H9 (cell line): Measurements from ENCODE around the gene PKNOX2. TPM values are rescaled to one million over a fixed set of nuclear protein-coding genes. Genes with fewer than 3 reads are reported as not detected.

Experiments
- DNase-seq: peaks from one replicate; pipeline ENCODE4 v3.0.0-alpha.2; 2017
- H2AFZ ChIP-seq: one replicate; pipeline ENCODE4 v1.6.1; 2013; ENCODE audit warnings: mild to moderate bottlenecking, low read length, control low read depth, moderate library complexity
- H2AK5ac ChIP-seq: 2 replicates; pipeline ENCODE4 v1.6.1; 2013; ENCODE audit warnings: low read length, control low read depth, mixed read lengths; ENCODE audit not compliant: insufficient read length
- H2BK120ac ChIP-seq: one replicate; pipeline ENCODE4 v1.6.1; 2013; ENCODE audit warnings: low read depth, mild to moderate bottlenecking, low read length, control low read depth, inconsistent platforms; ENCODE audit not compliant: poor library complexity, severe bottlenecking
- H2BK12ac ChIP-seq: 2 replicates; pipeline ENCODE4 v1.6.1; 2013; ENCODE audit warnings: low read length, control low read depth, mixed read lengths, low read depth; ENCODE audit not compliant: insufficient read length
- H2BK15ac ChIP-seq: 2 replicates; pipeline ENCODE4 v1.6.1; 2013; ENCODE audit warnings: low read depth, low read length, control low read depth
- H2BK20ac ChIP-seq: one replicate; pipeline ENCODE4 v1.6.1; 2013; ENCODE audit warnings: low read depth, mild to moderate bottlenecking, low read length, control low read depth, inconsistent platforms; ENCODE audit not compliant: poor library complexity, severe bottlenecking
- H2BK5ac ChIP-seq: 2 replicates; pipeline ENCODE4 v1.6.1; 2013; ENCODE audit warnings: low read length, control low read depth, mixed read lengths; ENCODE audit not compliant: insufficient read length
- H3K14ac ChIP-seq: 2 replicates; pipeline ENCODE4 v1.6.1; 2013; ENCODE audit warnings: low read length, control low read depth; ENCODE audit not compliant: insufficient read depth
- H3K18ac ChIP-seq: 2 replicates; pipeline ENCODE4 v1.6.1; 2013; ENCODE audit warnings: low read depth, mild to moderate bottlenecking, mixed read lengths, low read length, control low read depth; ENCODE audit not compliant: insufficient read length
- H3K23ac ChIP-seq: 2 replicates; pipeline ENCODE4 v1.6.1; 2013; ENCODE audit warnings: low read length, control low read depth, mixed read lengths, low read depth; ENCODE audit not compliant: insufficient read length
- H3K23me2 ChIP-seq: 2 replicates; pipeline ENCODE4 v1.6.1; 2013; ENCODE audit warnings: low read depth, mild to moderate bottlenecking, mixed read lengths, low read length, control low read depth; ENCODE audit not compliant: insufficient read length, poor library complexity, severe bottlenecking
- H3K27ac ChIP-seq: 2 replicates; pipeline ENCODE4 v1.5.1; 2013; ENCODE audit warnings: low read length, control low read depth, mixed read lengths, low read depth; ENCODE audit not compliant: insufficient read length
- H3K27me3 ChIP-seq: 2 replicates; pipeline ENCODE4 v1.6.1; 2013; ENCODE audit warnings: low read length, control low read depth, inconsistent platforms; ENCODE audit not compliant: insufficient read depth
- H3K4ac ChIP-seq: 2 replicates; pipeline ENCODE4 v1.6.1; 2013; ENCODE audit warnings: low read depth, mild to moderate bottlenecking, control low read depth, inconsistent platforms, low read length, moderate library complexity
- H3K4me1 ChIP-seq: 2 replicates; pipeline ENCODE4 v1.6.1; 2013; ENCODE audit warnings: low read length, control low read depth, inconsistent platforms; ENCODE audit not compliant: insufficient read depth
- H3K4me2 ChIP-seq: 2 replicates; pipeline ENCODE4 v1.6.1; 2013; ENCODE audit warnings: low read length, control low read depth, mixed read lengths; ENCODE audit not compliant: insufficient read length, insufficient read depth
- H3K56ac ChIP-seq: 2 replicates; pipeline ENCODE4 v1.6.1; 2013; ENCODE audit warnings: low read depth, mild to moderate bottlenecking, mixed read lengths, low read length, control low read depth; ENCODE audit not compliant: insufficient read length
- H3K79me1 ChIP-seq: 2 replicates; pipeline ENCODE4 v1.6.1; 2013; ENCODE audit warnings: low read depth, mild to moderate bottlenecking, moderate library complexity, low read length, control low read depth, inconsistent platforms; ENCODE audit not compliant: insufficient read depth, poor library complexity, severe bottlenecking
- H3K79me2 ChIP-seq: 2 replicates; pipeline ENCODE4 v1.6.1; 2013; ENCODE audit warnings: low read length, control low read depth, inconsistent platforms; ENCODE audit not compliant: insufficient read depth
- H3K9ac ChIP-seq: 2 replicates; pipeline ENCODE4 v1.6.1; 2013; ENCODE audit warnings: low read length, control low read depth, mixed read lengths; ENCODE audit not compliant: insufficient read length; ENCODE audit errors: extremely low read depth
- H3K9me3 ChIP-seq: one replicate; pipeline ENCODE4 v1.6.1; 2013; ENCODE audit warnings: low read depth, low read length, inconsistent platforms; ENCODE audit not compliant: control insufficient read depth
- H3T11ph ChIP-seq: one replicate; pipeline ENCODE4 v1.6.1; 2013; ENCODE audit warnings: mild to moderate bottlenecking, low read length, control low read depth, inconsistent platforms
- H4K20me1 ChIP-seq: one replicate; pipeline ENCODE4 v1.6.1; 2013; ENCODE audit not compliant: control insufficient read depth, insufficient read length, insufficient read depth
- H4K5ac ChIP-seq: 2 replicates; pipeline ENCODE4 v1.6.1; 2013; ENCODE audit warnings: low read depth, mild to moderate bottlenecking, mixed read lengths, low read length, control low read depth; ENCODE audit not compliant: insufficient read length
- H4K8ac ChIP-seq: replicated peaks from 2 replicates; pipeline ENCODE4 v1.6.1; 2013; ENCODE audit warnings: low read length, control low read depth, mixed read lengths, low read depth; ENCODE audit not compliant: insufficient read length
- H4K91ac ChIP-seq: 2 replicates; pipeline ENCODE4 v1.6.1; 2013; ENCODE audit warnings: low read depth, mild to moderate bottlenecking, moderate library complexity, mixed read lengths, low read length, control low read depth; ENCODE audit not compliant: insufficient read length
- H3K27ac Mint-ChIP-seq, 3 experiments: 2 replicates in 2 of 3; 3 replicates in 1 of 3; pipeline ENCODE4 v1.8.0; 2020 to 2021; ENCODE audit warnings: mixed read lengths in 3 of 3, mild to moderate bottlenecking in 1 of 3, moderate library complexity in 1 of 3
- H3K27me3 Mint-ChIP-seq: 2 replicates; pipeline ENCODE4 v1.8.0; 2021; ENCODE audit warnings: low read depth, mild to moderate bottlenecking, moderate library complexity, mixed read lengths
- H3K36me3 Mint-ChIP-seq, 3 experiments: 2 replicates in 2 of 3; 3 replicates in 1 of 3; pipeline ENCODE4 v1.8.0; 2020 to 2021; ENCODE audit warnings: low read depth in 3 of 3, mixed read lengths in 3 of 3; ENCODE audit not compliant: insufficient read depth in 1 of 3
- H3K4me1 Mint-ChIP-seq, 2 experiments: 2 replicates each; pipeline ENCODE4 v1.8.0; 2020; ENCODE audit warnings: mixed read lengths in 2 of 2
- H3K4me3 Mint-ChIP-seq, 2 experiments: 2 replicates in 1 of 2; 3 replicates in 1 of 2; pipeline ENCODE4 v1.8.0; 2020 to 2021; ENCODE audit warnings: mild to moderate bottlenecking in 2 of 2, mixed read lengths in 2 of 2, moderate library complexity in 1 of 2
- H3K9me3 Mint-ChIP-seq, 2 experiments: 2 replicates in 1 of 2; 3 replicates in 1 of 2; pipeline ENCODE4 v1.8.0; 2020; ENCODE audit warnings: mild to moderate bottlenecking in 2 of 2, mixed read lengths in 2 of 2, moderate library complexity in 1 of 2
- CTCF ChIP-seq: fragments of 200-600 bp; sonication (generic); conservative IDR thresholded peaks from 3 replicates; pipeline ENCODE4 v1.8.0; 2021; ENCODE audit warnings: antibody characterized with exemption, mild to moderate bottlenecking
- WGBS: extraction: QIAGEN DNeasy Blood & Tissue Kit; methylation state at CpG from one replicate; pipeline ENCODE4 v1.1.7; 2013; ENCODE audit warnings: missing lambda C conversion rate, low lambda C conversion rate, mixed read lengths; ENCODE audit not compliant: insufficient read length; ENCODE audit errors: extremely low coverage; 5-methylcytosine and 5-hydroxymethylcytosine counted together
- total RNA-seq: library from RNA; stranded (reverse); gene quantifications from 2 replicates; pipeline ENCODE4 v1.2.1, GENCODE V29; 2021

PKNOX2 gene
- total RNA-seq, 1 experiment from 2014 or later, result 1.3 TPM

GRCh38 chr11:125174057-125174456 lies 9.5 kb downstream of the PKNOX2 start:
- H2BK120ac ChIP-seq, result no peak overlapping the region
- Mint-ChIP-seq H3K27me3 (peaks cover 83% of the 10 kb centered on the region), H3K4me3 (no peak overlapping the region), H3K4me1 (peaks cover 46 to 61% of the 10 kb centered on the region in 2 experiments), H3K36me3 (no peaks in the 10 kb centered on the region), H3K9me3 (no peaks in the 10 kb centered on the region), H3K27ac (no peak overlapping the region)
- H3K27me3 ChIP-seq, result peaks cover 5% of the 10 kb centered on the region; the same call in 1 of the 2 replicates
- no peak overlapping the region for H3K56ac ChIP-seq
- no peak overlapping the region for H2BK20ac ChIP-seq
- no peak overlapping the region for H2BK15ac ChIP-seq
- no peak overlapping the region for H2BK12ac ChIP-seq
- no peak overlapping the region for H3K23ac ChIP-seq
- no peak overlapping the region; the same call in 1 of the 2 replicates for H3K14ac ChIP-seq
- no peak for TF ChIP-seq CTCF
- no peak overlapping the region for H2BK5ac ChIP-seq
- no peaks in the 10 kb centered on the region for H3K79me1 ChIP-seq
- no peak overlapping the region for H3K4ac ChIP-seq
- no peaks in the 10 kb centered on the region for H4K20me1 ChIP-seq
- no peak overlapping the region for H4K5ac ChIP-seq
- H2AK5ac ChIP-seq, result no peak overlapping the region
- no peak overlapping the region for H3K27ac ChIP-seq
- H3K9ac ChIP-seq, result no peak overlapping the region
- no peak overlapping the region for H2AFZ ChIP-seq
- no peaks in the 10 kb centered on the region for H3K9me3 ChIP-seq
- no peak overlapping the region for H3T11ph ChIP-seq
- no peak overlapping the region for H3K4me2 ChIP-seq
- no peak overlapping the region for H4K91ac ChIP-seq
- H4K8ac ChIP-seq, result no peak overlapping the region
- no peak overlapping the region for H3K18ac ChIP-seq
- DNase-seq, result no peak
- H3K4me1 ChIP-seq, result peaks cover 5% of the 10 kb centered on the region; the same call in 1 of the 2 replicates
- no peaks in the 10 kb centered on the region for H3K23me2 ChIP-seq
- no CpG with 5 or more reads among the region's 4 CpGs for WGBS
- H3K79me2 ChIP-seq, result no peaks in the 10 kb centered on the region
